GM12878 (cell line): ENCODE data around the gene TECR. TPM values are rescaled to one million over a fixed set of nuclear protein-coding genes. Genes with fewer than 3 reads are reported as not detected.
A peak's percentile ranks its signal among the peaks of the same experiment; 100 is the strongest.

Experiments used
- BHLHE40 ChIP-seq, 2 experiments: fragments of 450-650 bp in 1 of 2; IDR thresholded peaks; 2 replicates each; pipeline ENCODE4 v1.6.1; 2011 to 2017; ENCODE audit warnings: low read depth in 2 of 2, borderline replicate concordance in 1 of 2, improper control_type of control experiment in 1 of 2, low read length in 1 of 2, mild to moderate bottlenecking in 1 of 2
- CREM ChIP-seq: IDR thresholded peaks from 2 replicates; pipeline ENCODE4 v1.6.1; 2014; ENCODE audit warnings: antibody characterized with exemption, low read depth
- HDGF ChIP-seq: fragments of 450-650 bp; IDR thresholded peaks from 2 replicates; pipeline ENCODE4 v1.6.1; 2016; ENCODE audit warnings: antibody characterized with exemption
- IKZF2 ChIP-seq, 2 experiments: fragments of 450-650 bp; IDR thresholded peaks; 2 replicates each; pipeline ENCODE4 v1.6.1; 2017; ENCODE audit warnings: mild to moderate bottlenecking in 2 of 2, moderate library complexity in 2 of 2
- MEF2B ChIP-seq: fragments of 450-650 bp; IDR thresholded peaks from 2 replicates; pipeline ENCODE4 v1.6.1; 2018; ENCODE audit warnings: mild to moderate bottlenecking, moderate library complexity; ENCODE audit not compliant: partially characterized antibody, poor library complexity, severe bottlenecking
- MTA2 ChIP-seq: fragments of 450-650 bp; IDR thresholded peaks from 2 replicates; pipeline ENCODE4 v1.6.1; 2016; ENCODE audit warnings: low read depth, mild to moderate bottlenecking, moderate library complexity
- NFYA ChIP-seq: IDR thresholded peaks from 2 replicates; pipeline ENCODE4 v1.6.1; 2011; ENCODE audit warnings: low read depth, mild to moderate bottlenecking, low read length, improper control_type of control experiment, borderline replicate concordance
- NR2F1 ChIP-seq: fragments of 450-650 bp; conservative IDR thresholded peaks from 2 replicates; pipeline ENCODE4 v1.6.1; 2017; ENCODE audit warnings: mild to moderate bottlenecking
- RB1 ChIP-seq: fragments of 450-650 bp; formaldehyde crosslinking; IDR thresholded peaks from 2 replicates; pipeline ENCODE4 v1.6.1; 2017; ENCODE audit warnings: mild to moderate bottlenecking, borderline replicate concordance
- SMARCA5 ChIP-seq: fragments of 450-650 bp; IDR thresholded peaks from 2 replicates; pipeline ENCODE4 v1.6.1; 2017; ENCODE audit warnings: mild to moderate bottlenecking
- SPI1 ChIP-seq: IDR thresholded peaks from 2 replicates; pipeline ENCODE4 v1.6.1; 2011; ENCODE audit warnings: low read depth, mild to moderate bottlenecking, low read length, moderate library complexity, borderline replicate concordance; ENCODE audit not compliant: insufficient read depth
- YY1 ChIP-seq: IDR thresholded peaks from 2 replicates; pipeline ENCODE4 v1.6.1; 2011; ENCODE audit warnings: low read depth, mild to moderate bottlenecking, low read length
- ZNF217 ChIP-seq: fragments of 450-650 bp; IDR thresholded peaks from 2 replicates; pipeline ENCODE4 v1.6.1; 2017; ENCODE audit warnings: antibody characterized with exemption, mild to moderate bottlenecking
- polyA plus RNA-seq, 11 experiments: library from polyadenylated mRNA; depleted of rRNA in 4 of 11; unstranded in 6 of 11; stranded (reverse) in 5 of 11; fragments of >200 nt; fragmentation: Nextera tagmentation in 4 of 11; fragmentation: Illumina TruSeq in 1 of 11; extraction: Ambion mirVana in 4 of 11; extraction: Trizol in 1 of 11; gene quantifications; 1 replicate in 1 of 11; 2 replicates in 10 of 11; pipeline versions ENCODE4 v1.2.1 to v1.2.3, GENCODE V29; 2011 to 2016; ENCODE audit warnings: inconsistent platforms in 2 of 11, missing spikeins in 2 of 11, low read depth in 1 of 11
- total RNA-seq, 4 experiments: library from RNA; depleted of rRNA in 3 of 4; stranded (reverse); fragments of >200 nt in 3 of 4; fragmentation: Illumina TruSeq in 1 of 4; extraction: Trizol in 1 of 4; gene quantifications; 2 replicates each; pipeline versions ENCODE4 v1.2.1 to v1.2.3, GENCODE V29; 2013 to 2021
- TF ChIP-seq, protein P1 (sequence below), 3 experiments: IDR thresholded peaks in 2 of 3; conservative IDR thresholded peaks in 1 of 3; 2 replicates each; pipeline ENCODE4 v1.5.1; 2011; ENCODE audit warnings: low read depth in 3 of 3, low read length in 3 of 3, mild to moderate bottlenecking in 3 of 3, control low read depth in 2 of 3, moderate library complexity in 2 of 3, inconsistent platforms in 1 of 3, mixed read lengths in 1 of 3; ENCODE audit not compliant: control insufficient read depth in 2 of 3, insufficient read depth in 1 of 3; ENCODE audit errors: extremely low read depth in 1 of 3
- TF ChIP-seq, protein P2 (sequence below): IDR thresholded peaks from 2 replicates; pipeline ENCODE4 v1.6.1; 2012; ENCODE audit warnings: improper control_type of control experiment, low read depth, low read length; ENCODE audit not compliant: insufficient replicate concordance
- TF ChIP-seq, protein P3 (sequence below): IDR thresholded peaks from 2 replicates; pipeline ENCODE4 v1.6.1; 2011; ENCODE audit warnings: low read depth, low read length, improper control_type of control experiment, borderline replicate concordance
- TF ChIP-seq, protein P4 (sequence below): fragments of 150-350 bp; IDR thresholded peaks from 2 replicates; pipeline ENCODE4 v1.6.1; 2016; ENCODE audit warnings: low read depth, low read length

The TECR gene
- total and polyA plus RNA-seq, 10 of the 15 experiments (the other 5 are each of a cell fraction or from before 2014, with no cell fraction given) = 9.6 to 157 (median 64.2) TPM

DNA sequence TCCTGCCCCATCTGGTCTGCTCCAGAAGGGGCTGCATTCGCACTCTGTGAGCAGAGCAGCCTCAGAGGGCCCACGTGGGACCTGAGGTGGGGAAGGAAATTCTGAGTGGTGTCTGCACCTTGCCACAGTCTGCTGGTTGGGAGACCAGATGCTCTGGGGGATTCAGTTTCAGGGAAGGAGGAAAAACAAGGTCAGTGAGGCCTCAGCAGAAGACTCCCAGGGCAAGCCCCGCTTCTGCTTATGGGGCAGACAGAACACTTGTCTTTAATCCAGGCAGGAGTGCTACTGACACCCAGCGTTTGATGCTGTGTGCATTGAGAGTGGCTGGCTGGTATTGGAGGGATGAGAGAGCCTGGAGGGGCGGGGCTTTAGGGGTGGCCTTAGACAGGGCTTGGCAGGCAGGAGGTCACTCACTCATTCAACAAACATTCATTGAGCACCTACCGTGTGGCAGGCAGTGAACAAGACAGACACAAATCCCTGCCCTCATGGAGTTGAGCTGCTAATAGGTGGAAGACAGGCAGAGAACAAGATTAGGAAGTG lies 48.6 kb downstream of the TECR start (continued):
- no peak for TF ChIP-seq NFYA
- peak; percentile 81; the same call in 1 of the 2 replicates for TF ChIP-seq SMARCA5
- no peak for TF ChIP-seq HDGF
- TF ChIP-seq CREM = 0 out of 2 replicates have a peak, but pooled peaks have one; percentile 6
- TF ChIP-seq, protein P1, sequence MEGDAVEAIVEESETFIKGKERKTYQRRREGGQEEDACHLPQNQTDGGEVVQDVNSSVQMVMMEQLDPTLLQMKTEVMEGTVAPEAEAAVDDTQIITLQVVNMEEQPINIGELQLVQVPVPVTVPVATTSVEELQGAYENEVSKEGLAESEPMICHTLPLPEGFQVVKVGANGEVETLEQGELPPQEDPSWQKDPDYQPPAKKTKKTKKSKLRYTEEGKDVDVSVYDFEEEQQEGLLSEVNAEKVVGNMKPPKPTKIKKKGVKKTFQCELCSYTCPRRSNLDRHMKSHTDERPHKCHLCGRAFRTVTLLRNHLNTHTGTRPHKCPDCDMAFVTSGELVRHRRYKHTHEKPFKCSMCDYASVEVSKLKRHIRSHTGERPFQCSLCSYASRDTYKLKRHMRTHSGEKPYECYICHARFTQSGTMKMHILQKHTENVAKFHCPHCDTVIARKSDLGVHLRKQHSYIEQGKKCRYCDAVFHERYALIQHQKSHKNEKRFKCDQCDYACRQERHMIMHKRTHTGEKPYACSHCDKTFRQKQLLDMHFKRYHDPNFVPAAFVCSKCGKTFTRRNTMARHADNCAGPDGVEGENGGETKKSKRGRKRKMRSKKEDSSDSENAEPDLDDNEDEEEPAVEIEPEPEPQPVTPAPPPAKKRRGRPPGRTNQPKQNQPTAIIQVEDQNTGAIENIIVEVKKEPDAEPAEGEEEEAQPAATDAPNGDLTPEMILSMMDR (IDR thresholded peaks at IDR 0.05 in 2 of 3, conservative IDR thresholded peaks at IDR 0.05 in 1 of 3; ENCODE audit: control insufficient read depth in 2 of 3, extremely low read depth in 1 of 3, insufficient read depth in 1 of 3, low read depth in 3 of 3, low read length in 3 of 3) = peak in 2 of 3 experiments; percentile 5 to 21; a peak in 1 of 6 replicates
- peak; percentile 13 for TF ChIP-seq MEF2B
- TF ChIP-seq, protein P2, sequence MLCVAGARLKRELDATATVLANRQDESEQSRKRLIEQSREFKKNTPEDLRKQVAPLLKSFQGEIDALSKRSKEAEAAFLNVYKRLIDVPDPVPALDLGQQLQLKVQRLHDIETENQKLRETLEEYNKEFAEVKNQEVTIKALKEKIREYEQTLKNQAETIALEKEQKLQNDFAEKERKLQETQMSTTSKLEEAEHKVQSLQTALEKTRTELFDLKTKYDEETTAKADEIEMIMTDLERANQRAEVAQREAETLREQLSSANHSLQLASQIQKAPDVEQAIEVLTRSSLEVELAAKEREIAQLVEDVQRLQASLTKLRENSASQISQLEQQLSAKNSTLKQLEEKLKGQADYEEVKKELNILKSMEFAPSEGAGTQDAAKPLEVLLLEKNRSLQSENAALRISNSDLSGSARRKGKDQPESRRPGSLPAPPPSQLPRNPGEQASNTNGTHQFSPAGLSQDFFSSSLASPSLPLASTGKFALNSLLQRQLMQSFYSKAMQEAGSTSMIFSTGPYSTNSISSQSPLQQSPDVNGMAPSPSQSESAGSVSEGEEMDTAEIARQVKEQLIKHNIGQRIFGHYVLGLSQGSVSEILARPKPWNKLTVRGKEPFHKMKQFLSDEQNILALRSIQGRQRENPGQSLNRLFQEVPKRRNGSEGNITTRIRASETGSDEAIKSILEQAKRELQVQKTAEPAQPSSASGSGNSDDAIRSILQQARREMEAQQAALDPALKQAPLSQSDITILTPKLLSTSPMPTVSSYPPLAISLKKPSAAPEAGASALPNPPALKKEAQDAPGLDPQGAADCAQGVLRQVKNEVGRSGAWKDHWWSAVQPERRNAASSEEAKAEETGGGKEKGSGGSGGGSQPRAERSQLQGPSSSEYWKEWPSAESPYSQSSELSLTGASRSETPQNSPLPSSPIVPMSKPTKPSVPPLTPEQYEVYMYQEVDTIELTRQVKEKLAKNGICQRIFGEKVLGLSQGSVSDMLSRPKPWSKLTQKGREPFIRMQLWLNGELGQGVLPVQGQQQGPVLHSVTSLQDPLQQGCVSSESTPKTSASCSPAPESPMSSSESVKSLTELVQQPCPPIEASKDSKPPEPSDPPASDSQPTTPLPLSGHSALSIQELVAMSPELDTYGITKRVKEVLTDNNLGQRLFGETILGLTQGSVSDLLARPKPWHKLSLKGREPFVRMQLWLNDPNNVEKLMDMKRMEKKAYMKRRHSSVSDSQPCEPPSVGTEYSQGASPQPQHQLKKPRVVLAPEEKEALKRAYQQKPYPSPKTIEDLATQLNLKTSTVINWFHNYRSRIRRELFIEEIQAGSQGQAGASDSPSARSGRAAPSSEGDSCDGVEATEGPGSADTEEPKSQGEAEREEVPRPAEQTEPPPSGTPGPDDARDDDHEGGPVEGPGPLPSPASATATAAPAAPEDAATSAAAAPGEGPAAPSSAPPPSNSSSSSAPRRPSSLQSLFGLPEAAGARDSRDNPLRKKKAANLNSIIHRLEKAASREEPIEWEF = no peak
- TF ChIP-seq MTA2 = peak; percentile 31; the same call in 1 of the 2 replicates
- TF ChIP-seq YY1 = 0 out of 2 replicates have a peak, but pooled peaks have one; percentile 6
- peak; percentile 15; the same call in 1 of the 2 replicates for TF ChIP-seq SPI1
- TF ChIP-seq, protein P3, sequence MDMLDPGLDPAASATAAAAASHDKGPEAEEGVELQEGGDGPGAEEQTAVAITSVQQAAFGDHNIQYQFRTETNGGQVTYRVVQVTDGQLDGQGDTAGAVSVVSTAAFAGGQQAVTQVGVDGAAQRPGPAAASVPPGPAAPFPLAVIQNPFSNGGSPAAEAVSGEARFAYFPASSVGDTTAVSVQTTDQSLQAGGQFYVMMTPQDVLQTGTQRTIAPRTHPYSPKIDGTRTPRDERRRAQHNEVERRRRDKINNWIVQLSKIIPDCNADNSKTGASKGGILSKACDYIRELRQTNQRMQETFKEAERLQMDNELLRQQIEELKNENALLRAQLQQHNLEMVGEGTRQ = peak; percentile 14; the same call in 1 of the 2 replicates
- 0 out of 2 replicates have a peak, but pooled peaks have one; percentile 7 for TF ChIP-seq ZNF217
- TF ChIP-seq IKZF2 (IDR thresholded peaks at IDR 0.05) = peak; percentile 66 to 67; a peak in 3 of 4 replicates
- TF ChIP-seq, protein P4, sequence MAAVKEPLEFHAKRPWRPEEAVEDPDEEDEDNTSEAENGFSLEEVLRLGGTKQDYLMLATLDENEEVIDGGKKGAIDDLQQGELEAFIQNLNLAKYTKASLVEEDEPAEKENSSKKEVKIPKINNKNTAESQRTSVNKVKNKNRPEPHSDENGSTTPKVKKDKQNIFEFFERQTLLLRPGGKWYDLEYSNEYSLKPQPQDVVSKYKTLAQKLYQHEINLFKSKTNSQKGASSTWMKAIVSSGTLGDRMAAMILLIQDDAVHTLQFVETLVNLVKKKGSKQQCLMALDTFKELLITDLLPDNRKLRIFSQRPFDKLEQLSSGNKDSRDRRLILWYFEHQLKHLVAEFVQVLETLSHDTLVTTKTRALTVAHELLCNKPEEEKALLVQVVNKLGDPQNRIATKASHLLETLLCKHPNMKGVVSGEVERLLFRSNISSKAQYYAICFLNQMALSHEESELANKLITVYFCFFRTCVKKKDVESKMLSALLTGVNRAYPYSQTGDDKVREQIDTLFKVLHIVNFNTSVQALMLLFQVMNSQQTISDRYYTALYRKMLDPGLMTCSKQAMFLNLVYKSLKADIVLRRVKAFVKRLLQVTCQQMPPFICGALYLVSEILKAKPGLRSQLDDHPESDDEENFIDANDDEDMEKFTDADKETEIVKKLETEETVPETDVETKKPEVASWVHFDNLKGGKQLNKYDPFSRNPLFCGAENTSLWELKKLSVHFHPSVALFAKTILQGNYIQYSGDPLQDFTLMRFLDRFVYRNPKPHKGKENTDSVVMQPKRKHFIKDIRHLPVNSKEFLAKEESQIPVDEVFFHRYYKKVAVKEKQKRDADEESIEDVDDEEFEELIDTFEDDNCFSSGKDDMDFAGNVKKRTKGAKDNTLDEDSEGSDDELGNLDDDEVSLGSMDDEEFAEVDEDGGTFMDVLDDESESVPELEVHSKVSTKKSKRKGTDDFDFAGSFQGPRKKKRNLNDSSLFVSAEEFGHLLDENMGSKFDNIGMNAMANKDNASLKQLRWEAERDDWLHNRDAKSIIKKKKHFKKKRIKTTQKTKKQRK = no peak
- 0 out of 2 replicates have a peak, but pooled peaks have one; percentile 37 for TF ChIP-seq RB1
- peak; percentile 15; the same call in 1 of the 2 replicates for TF ChIP-seq NR2F1
- peak in 1 of 2 experiments; percentile 8; a peak in 1 of 4 replicates for TF ChIP-seq BHLHE40 (IDR thresholded peaks at IDR 0.05; ENCODE audit: borderline replicate concordance in 1 of 2, low read depth in 2 of 2, low read length in 1 of 2)
